Trophoblast cell (in vitro differentiated cells and primary cell): ENCODE results near the gene MACROD2.
"Not testable (repeated sequence)": the region's sequence is repeated elsewhere in the genome, so short reads cannot be mapped to it uniquely, and the experiment has no call there.

Source experiments
- DNase-seq, 2 donors: peaks; one replicate each; pipeline ENCODE4 v3.0.0-alpha.2; 2016
- H2AFZ ChIP-seq: 2 replicates; pipeline ENCODE4 v1.6.1; 2013; ENCODE audit warnings: low read length, moderate library complexity, mild to moderate bottlenecking; ENCODE audit not compliant: insufficient read depth, poor library complexity
- H2AK5ac ChIP-seq: 2 replicates; pipeline ENCODE4 v1.6.1; 2013; ENCODE audit warnings: mild to moderate bottlenecking, low read length
- H2BK120ac ChIP-seq: 2 replicates; pipeline ENCODE4 v1.6.1; 2013; ENCODE audit warnings: low read length, mild to moderate bottlenecking, moderate library complexity; ENCODE audit not compliant: insufficient read depth, poor library complexity
- H2BK12ac ChIP-seq: 2 replicates; pipeline ENCODE4 v1.6.1; 2013; ENCODE audit warnings: mild to moderate bottlenecking, low read length, moderate library complexity
- H2BK5ac ChIP-seq: 2 replicates; pipeline ENCODE4 v1.6.1; 2013; ENCODE audit warnings: low read length, low read depth, moderate library complexity, mild to moderate bottlenecking; ENCODE audit not compliant: poor library complexity
- H3K14ac ChIP-seq: 2 replicates; pipeline ENCODE4 v1.6.1; 2013; ENCODE audit warnings: mild to moderate bottlenecking, low read length
- H3K18ac ChIP-seq: 2 replicates; pipeline ENCODE4 v1.6.1; 2013; ENCODE audit warnings: mild to moderate bottlenecking, low read length
- H3K23ac ChIP-seq: 2 replicates; pipeline ENCODE4 v1.6.1; 2013; ENCODE audit warnings: low read length
- H3K27ac ChIP-seq: 2 replicates; pipeline ENCODE4 v1.5.1; 2013; ENCODE audit warnings: low read depth, mild to moderate bottlenecking, inconsistent platforms, low read length, moderate library complexity
- H3K27me3 ChIP-seq: 2 replicates; pipeline ENCODE4 v1.6.1; 2013; ENCODE audit warnings: inconsistent platforms, mild to moderate bottlenecking, low read length, moderate library complexity; ENCODE audit not compliant: insufficient read depth
- H3K36me3 ChIP-seq, 2 experiments: 1 replicate in 1 of 2; 2 replicates in 1 of 2; pipeline ENCODE4 v1.6.1; 2013; ENCODE audit warnings: low read length in 2 of 2, mild to moderate bottlenecking in 2 of 2, moderate library complexity in 1 of 2; ENCODE audit not compliant: insufficient read depth in 2 of 2, control insufficient read depth in 1 of 2
- H3K4ac ChIP-seq: 2 replicates; pipeline ENCODE4 v1.6.1; 2013; ENCODE audit warnings: low read depth, mild to moderate bottlenecking, low read length, moderate library complexity
- H3K4me1 ChIP-seq, 2 experiments: 1 replicate in 1 of 2; 2 replicates in 1 of 2; pipeline ENCODE4 v1.6.1; 2013; ENCODE audit warnings: low read length in 2 of 2, mild to moderate bottlenecking in 2 of 2, moderate library complexity in 1 of 2; ENCODE audit not compliant: insufficient read depth in 2 of 2, control insufficient read depth in 1 of 2
- H3K4me2 ChIP-seq: 2 replicates; pipeline ENCODE4 v1.6.1; 2013; ENCODE audit warnings: inconsistent platforms, mild to moderate bottlenecking, low read length, moderate library complexity
- H3K4me3 ChIP-seq: 2 replicates; pipeline ENCODE4 v1.5.1; 2013; ENCODE audit warnings: mild to moderate bottlenecking, low read depth, low read length, inconsistent platforms
- H3K79me1 ChIP-seq: one replicate; pipeline ENCODE4 v1.6.1; 2013; ENCODE audit warnings: low read length
- H3K79me2 ChIP-seq: 2 replicates; pipeline ENCODE4 v1.6.1; 2013; ENCODE audit warnings: low read length, mild to moderate bottlenecking; ENCODE audit not compliant: control insufficient read depth, insufficient read depth, poor library complexity
- H3K9ac ChIP-seq: 2 replicates; pipeline ENCODE4 v1.6.1; 2013; ENCODE audit warnings: mild to moderate bottlenecking, low read length
- H3K9me3 ChIP-seq: 2 replicates; pipeline ENCODE4 v1.6.1; 2013; ENCODE audit warnings: low read depth, mild to moderate bottlenecking, control low read depth, inconsistent platforms, low read length; ENCODE audit not compliant: insufficient read depth
- H4K12ac ChIP-seq: 2 replicates; pipeline ENCODE4 v1.6.1; 2013; ENCODE audit warnings: low read depth, mild to moderate bottlenecking, low read length, moderate library complexity
- H4K8ac ChIP-seq: 2 replicates; pipeline ENCODE4 v1.6.1; 2013; ENCODE audit warnings: low read depth, mild to moderate bottlenecking, low read length, moderate library complexity
- H4K91ac ChIP-seq: one replicate; pipeline ENCODE4 v1.6.1; 2013; ENCODE audit warnings: low read depth, mild to moderate bottlenecking, low read length, moderate library complexity
- WGBS: extraction: QIAGEN DNeasy Blood & Tissue Kit; methylation state at CpG from one replicate; pipeline ENCODE4 v1.1.7; 2013; ENCODE audit warnings: missing lambda C conversion rate; ENCODE audit not compliant: insufficient read length, insufficient coverage; ENCODE audit errors: extremely low coverage; 5-methylcytosine and 5-hydroxymethylcytosine counted together

Gene MACROD2

DNA sequence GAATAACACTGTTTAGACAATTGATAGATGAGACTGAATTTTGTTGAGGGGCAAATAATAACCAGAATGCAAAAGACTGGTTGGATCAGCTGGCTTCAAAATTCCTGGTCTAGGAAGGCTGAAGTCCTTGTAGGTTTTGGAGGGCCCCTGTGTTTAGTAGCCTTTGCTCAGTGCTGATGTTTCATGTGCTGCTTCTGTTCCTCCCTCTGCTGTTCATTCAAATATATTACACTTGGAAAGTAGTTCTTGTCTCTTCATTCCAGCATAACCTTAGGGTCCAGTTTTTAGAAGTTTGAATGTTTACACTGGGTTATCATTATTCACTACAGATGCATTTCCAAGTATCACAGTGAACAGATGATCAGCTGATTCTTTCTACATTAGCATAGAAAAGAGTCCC is 269.6 kb downstream of the MACROD2 start:
- Histone ChIP-seq H3K9me3 (no peaks in the 10 kb centered on the region), H3K9ac (no peak overlapping the region), H2BK5ac (no peak overlapping the region), H2AFZ (no peak overlapping the region), H3K4me2 (no peak overlapping the region), H4K12ac (no peak overlapping the region), H3K27me3 (no peaks in the 10 kb centered on the region), H2BK120ac (no peak overlapping the region), H3K23ac (no peak overlapping the region), H2BK12ac (no peak overlapping the region), H4K91ac (no peak overlapping the region), H3K18ac (no peak overlapping the region), H4K8ac (no peak overlapping the region), H3K79me2 (no peaks in the 10 kb centered on the region), H3K36me3 (no peaks in the 10 kb centered on the region), H2AK5ac (no peak overlapping the region), H3K4ac (no peak overlapping the region), H3K79me1 (no peaks in the 10 kb centered on the region), H3K4me3 (no peak overlapping the region), H3K4me1 (no peaks in the 10 kb centered on the region), H3K27ac (no peak overlapping the region), H3K14ac (no peak overlapping the region)
- peak in 1 of 2 donors; percentile 10 for DNase-seq

DNA sequence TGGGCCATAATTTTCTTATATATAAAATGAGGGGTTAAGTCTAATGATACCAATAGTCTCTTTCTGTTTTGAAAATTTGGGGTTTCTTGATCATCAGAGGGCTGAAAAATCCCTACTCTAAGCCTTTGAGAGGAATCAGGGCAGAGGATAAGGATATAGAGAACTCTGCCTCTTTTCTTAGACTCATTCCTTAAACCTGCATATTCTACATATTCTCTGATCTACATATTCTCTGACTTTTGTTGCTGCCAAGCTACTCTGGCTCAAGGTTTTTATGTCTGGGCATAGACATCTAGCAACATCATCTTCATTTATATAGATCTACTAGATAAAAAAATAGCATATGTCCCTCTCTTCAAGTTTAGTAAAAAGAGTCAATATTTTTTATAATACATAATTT is 270.9 kb downstream of the MACROD2 start:
- Histone ChIP-seq H4K8ac (no peak overlapping the region), H3K4me3 (no peak overlapping the region), H2AFZ (no peak overlapping the region), H2AK5ac (no peak overlapping the region), H3K79me2 (no peaks in the 10 kb centered on the region), H2BK120ac (no peak overlapping the region), H3K9me3 (no peaks in the 10 kb centered on the region), H3K27ac (no peak overlapping the region), H4K91ac (no peak overlapping the region), H3K27me3 (no peaks in the 10 kb centered on the region), H3K9ac (no peak overlapping the region), H3K14ac (no peak overlapping the region), H3K23ac (no peak overlapping the region), H2BK5ac (no peak overlapping the region), H3K79me1 (no peaks in the 10 kb centered on the region), H3K18ac (no peak overlapping the region), H2BK12ac (no peak overlapping the region), H4K12ac (no peak overlapping the region), H3K4me2 (no peak overlapping the region), H3K4me1 (no peaks in the 10 kb centered on the region), H3K36me3 (no peaks in the 10 kb centered on the region), H3K4ac (no peak overlapping the region)
- DNase-seq = no peak

DNA sequence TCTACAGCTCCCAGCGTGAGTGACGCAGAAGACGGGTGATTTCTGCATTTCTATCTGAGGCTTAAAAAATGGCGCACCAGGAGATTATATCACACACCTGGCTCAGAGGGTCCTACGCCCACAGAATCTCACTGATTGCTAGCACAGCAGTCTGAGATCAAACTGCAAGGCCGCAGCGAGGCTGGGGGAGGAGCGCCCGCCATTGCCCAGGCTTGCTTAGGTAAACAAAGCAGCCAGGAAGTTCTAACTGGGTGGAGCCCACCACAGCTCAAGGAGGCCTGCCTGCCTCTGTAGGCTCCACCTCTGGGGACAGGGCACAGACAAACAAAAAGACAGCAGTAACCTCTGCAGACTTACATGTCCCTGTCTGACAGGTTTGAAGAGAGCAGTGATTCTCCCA is 275.4 kb downstream of the MACROD2 start:
- H2BK120ac ChIP-seq, H3K79me2 ChIP-seq, H3K14ac ChIP-seq, H3K36me3 ChIP-seq, H4K91ac ChIP-seq, H3K27me3 ChIP-seq, H3K79me1 ChIP-seq, H2BK5ac ChIP-seq, H3K4me1 ChIP-seq, H3K23ac ChIP-seq, H3K4me3 ChIP-seq, H2AFZ ChIP-seq, H3K4me2 ChIP-seq, H3K9me3 ChIP-seq, DNase-seq, H3K9ac ChIP-seq, H4K12ac ChIP-seq, H3K27ac ChIP-seq, H4K8ac ChIP-seq, H2AK5ac ChIP-seq, H3K18ac ChIP-seq, H3K4ac ChIP-seq, H2BK12ac ChIP-seq: not testable (repeated sequence)
- WGBS = no CpG with 5 or more reads among the region's 9 CpGs

DNA sequence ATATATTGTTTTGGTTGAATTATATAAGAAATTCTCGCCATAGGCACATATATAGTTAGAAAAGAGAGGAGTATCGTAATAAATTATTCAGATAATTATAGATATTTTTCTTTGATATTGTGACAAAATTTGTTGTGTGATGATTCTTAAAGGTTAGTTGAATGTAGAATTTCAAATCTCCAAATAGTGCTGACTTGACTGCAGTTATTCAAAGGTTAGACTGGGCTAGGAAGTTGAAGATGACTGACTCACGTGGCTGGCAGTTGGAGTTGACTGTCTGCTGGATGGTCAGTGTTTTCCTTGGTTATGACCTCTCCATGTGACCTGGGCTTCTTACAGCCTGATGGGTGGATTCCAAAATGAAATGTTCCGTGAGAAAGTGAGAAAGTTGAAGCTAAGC is 286.8 kb downstream of the MACROD2 start:
- no peak overlapping the region for H3K4me3 ChIP-seq
- H3K4me1 ChIP-seq = no peaks in the 10 kb centered on the region
- no peak overlapping the region for H3K27ac ChIP-seq
- no peak overlapping the region for H4K8ac ChIP-seq
- no peak overlapping the region for H3K23ac ChIP-seq
- H3K9me3 ChIP-seq = no peaks in the 10 kb centered on the region
- WGBS = no CpG with 5 or more reads among the region's 4 CpGs
- H2BK5ac ChIP-seq = no peak overlapping the region
- H3K79me2 ChIP-seq = no peaks in the 10 kb centered on the region
- no peak overlapping the region for H2BK12ac ChIP-seq
- no peaks in the 10 kb centered on the region for H3K27me3 ChIP-seq
- H4K12ac ChIP-seq = no peak overlapping the region
- no peak overlapping the region for H2AFZ ChIP-seq
- H3K4ac ChIP-seq = no peak overlapping the region
- no peak overlapping the region for H3K14ac ChIP-seq
- no peak overlapping the region for H2BK120ac ChIP-seq
- H3K9ac ChIP-seq = no peak overlapping the region
- H3K36me3 ChIP-seq = no peaks in the 10 kb centered on the region
- H3K4me2 ChIP-seq = no peak overlapping the region
- H2AK5ac ChIP-seq = no peak overlapping the region
- no peak overlapping the region for H4K91ac ChIP-seq
- no peaks in the 10 kb centered on the region for H3K79me1 ChIP-seq
- no peak overlapping the region for H3K18ac ChIP-seq
- no peak for DNase-seq

DNA sequence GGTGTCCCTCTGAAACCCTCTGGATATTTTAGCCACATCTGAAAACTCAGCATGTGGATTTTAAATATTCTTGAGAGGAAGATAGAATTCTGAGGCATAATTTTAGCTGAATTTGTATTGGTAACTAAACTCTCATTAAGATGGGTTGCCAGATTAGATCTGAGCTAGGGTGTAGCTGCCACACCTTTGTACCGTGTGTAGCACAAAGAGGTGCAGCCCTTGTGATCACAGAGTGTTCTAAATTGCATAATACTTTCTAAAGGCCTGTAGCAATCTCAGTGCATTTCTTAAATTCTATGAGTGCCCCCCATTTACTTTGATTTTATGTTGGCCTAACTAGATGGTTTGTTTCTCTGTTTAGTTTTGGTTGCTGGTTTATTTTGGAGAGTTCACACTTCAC is 289.1 kb downstream of the MACROD2 start:
- Histone ChIP-seq H3K18ac (no peak overlapping the region), H2AK5ac (no peak overlapping the region), H3K27me3 (no peaks in the 10 kb centered on the region), H3K4me2 (no peak overlapping the region), H3K36me3 (no peaks in the 10 kb centered on the region), H3K4ac (no peak overlapping the region), H3K14ac (no peak overlapping the region), H4K8ac (no peak overlapping the region), H3K4me1 (no peaks in the 10 kb centered on the region), H3K79me1 (no peaks in the 10 kb centered on the region), H2BK120ac (no peak overlapping the region), H2BK5ac (no peak overlapping the region), H3K27ac (no peak overlapping the region), H3K9me3 (no peaks in the 10 kb centered on the region), H3K4me3 (no peak overlapping the region), H3K79me2 (no peaks in the 10 kb centered on the region), H3K23ac (no peak overlapping the region), H2BK12ac (no peak overlapping the region), H4K12ac (no peak overlapping the region), H3K9ac (no peak overlapping the region), H2AFZ (no peak overlapping the region), H4K91ac (no peak overlapping the region)
- DNase-seq = no peak
- no CpG with 5 or more reads among the region's 1 CpG for WGBS
